Right lobe of liver (tissue), 6 donors: ENCODE data around the gene PPARA. TPM values are rescaled to one million over a fixed set of nuclear protein-coding genes. Genes with fewer than 3 reads are reported as not detected.

ENCODE experiments used
- ATAC-seq, 4 donors: fragments of 200-7000 bp; cut with Tn5 transposase; one replicate each; pipeline ENCODE4 v1.9.1; 2020; ENCODE audit warnings: mild to moderate bottlenecking in 4 of 4, moderate library complexity in 4 of 4
- DNase-seq, 3 donors: peaks; one replicate each; pipeline ENCODE4 v3.0.0-alpha.2; 2020
- H3K27ac ChIP-seq, 3 donors: fragments of 200-600 bp; one replicate each; pipeline ENCODE4 v1.8.0; 2022
- H3K27me3 ChIP-seq, 2 donors: fragments of 200-600 bp; one replicate each; pipeline ENCODE4 v1.8.0; 2022
- H3K36me3 ChIP-seq, 4 donors: fragments of 200-600 bp; sonication (generic) in 1 of 4; one replicate each; pipeline versions ENCODE4 v1.5.1 to v1.8.0; 2017 to 2022; ENCODE audit warnings: control low read depth in 1 of 4
- H3K4me1 ChIP-seq, 4 donors: fragments of 200-600 bp; sonication (generic) in 1 of 4; one replicate each; pipeline versions ENCODE4 v1.5.1 to v1.8.0; 2017 to 2022; ENCODE audit warnings: control low read depth in 1 of 4
- H3K4me3 ChIP-seq, 3 donors: fragments of 200-600 bp; one replicate each; pipeline ENCODE4 v1.8.0; 2022
- H3K9me3 ChIP-seq, 4 donors: fragments of 200-600 bp; sonication (generic) in 1 of 4; one replicate each; pipeline versions ENCODE4 v1.5.1 to v1.8.0; 2017 to 2022; ENCODE audit warnings: control low read depth in 1 of 4
- CTCF ChIP-seq, 4 donors: fragments of 200-600 bp in 3 of 4; fragments of 450-650 bp in 1 of 4; IDR thresholded peaks; one replicate each; pipeline versions ENCODE4 v1.5.1 to v1.8.0; 2016 to 2022; ENCODE audit warnings: antibody characterized with exemption in 4 of 4, mild to moderate bottlenecking in 2 of 4
- POLR2A ChIP-seq: fragments of 450-650 bp; IDR thresholded peaks from one replicate; pipeline ENCODE4 v1.6.1; 2017; ENCODE audit warnings: antibody characterized with exemption, mild to moderate bottlenecking
- WGBS: methylation state at CpG from one replicate; pipeline ENCODE4 v1.1.6; 2018; ENCODE audit warnings: low coverage, low lambda C conversion rate; ENCODE audit not compliant: insufficient coverage; ENCODE audit errors: missing lambda C conversion rate; 5-methylcytosine and 5-hydroxymethylcytosine counted together
- intact Hi-C, 2 donors: fragments of 100-400 bp; cut with DNase I; formaldehyde crosslinking; loops; one replicate each; pipeline versions ENCODE4 v1.11.2 to v1.14.1; 2022
- total RNA-seq, 6 experiments: library from RNA; depleted of rRNA in 2 of 6; stranded (reverse); fragments of >200 nt in 2 of 6; fragmentation: NEBNext Ultra II Directional in 3 of 6; extraction: Animal tissue kit (Norgen Biotek cat#: 25700) in 3 of 6; gene quantifications; one replicate each; pipeline versions ENCODE4 v1.1.0 to v1.2.4, GENCODE V29; 2016 to 2023
- donor health status: DM: no; HTN: yes; CAD: no.
- donor health status: DM: no; HTN: no; CAD: no.
- donor health status: DM: no; HTN: no; CAD: no.
- donor health status: DM: no; HTN: yes; CAD: no.
- donor health status: DM: no; HTN: yes; CAD: no.

Gene PPARA
- total RNA-seq, 6 experiments from 2014 or later, result 64.4 to 152 (median 95.1) TPM

GRCh38 chr22:46214616-46215015, 64.3 kb downstream of the PPARA start:
- no peak for DNase-seq
- 99% methylated on average over 11 of the region's 28 CpGs for WGBS
- ATAC-seq, result no peak

GRCh38 chr22:46219636-46220035, 69.3 kb downstream of the PPARA start:
- intact Hi-C loops, result no loop called here
- DNase-seq (peak in 1 of 3 donors; percentile 44), ATAC-seq (peak in 2 of 4 donors; percentile 7 to 12)
- Histone ChIP-seq H3K4me3 (no peak overlapping the region), H3K9me3 (no peaks in the 10 kb centered on the region), H3K27ac (no peak overlapping the region), H3K36me3 (peaks cover 0 to 85% (median 52%) of the 10 kb centered on the region in 4 donors), H3K4me1 (peaks cover 0 to 12% (median 0%) of the 10 kb centered on the region in 4 donors), H3K27me3 (no peaks in the 10 kb centered on the region)
- no peak for TF ChIP-seq POLR2A
- no peak for TF ChIP-seq CTCF (IDR thresholded peaks at IDR 0.05)
- WGBS, result 56% methylated on average over 10 of the region's 10 CpGs

More at GRCh38 chr22:46214616-46215015, 64.3 kb downstream of the PPARA start:
- TF ChIP-seq CTCF (IDR thresholded peaks at IDR 0.05) (no peak), POLR2A (no peak)
- no peaks in the 10 kb centered on the region for H3K9me3 ChIP-seq
- peaks cover 0 to 94% (median 50%) of the 10 kb centered on the region in 4 donors for H3K36me3 ChIP-seq
- intact Hi-C loops, result no loop called here
- H3K4me1 ChIP-seq, result no peaks in the 10 kb centered on the region
- no peak overlapping the region for H3K4me3 ChIP-seq
- H3K27ac ChIP-seq, result no peak overlapping the region
- H3K27me3 ChIP-seq, result no peaks in the 10 kb centered on the region

DNA sequence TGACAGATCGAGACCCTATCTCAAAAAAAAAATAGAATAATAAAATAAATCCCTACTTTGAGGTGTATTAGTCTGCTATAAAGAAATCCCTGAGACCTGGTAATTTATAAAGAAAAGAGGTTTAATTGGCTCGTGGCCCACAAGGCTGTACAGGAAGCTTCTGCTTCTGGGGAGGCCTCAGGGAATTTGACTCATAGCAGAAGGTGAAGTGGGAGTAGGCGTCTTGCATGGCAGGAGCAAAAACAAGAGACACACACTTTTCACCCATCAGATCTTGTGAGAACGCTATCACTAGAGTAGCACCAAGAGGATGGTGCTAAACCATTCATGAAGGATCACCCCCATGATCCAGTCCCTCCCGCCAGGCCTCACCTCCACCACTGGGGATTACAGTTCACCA, 70.6 kb downstream of the PPARA start:
- Histone ChIP-seq H3K36me3 (peaks cover 0 to 75% (median 46%) of the 10 kb centered on the region in 4 donors), H3K27ac (no peak overlapping the region), H3K4me3 (no peak overlapping the region), H3K27me3 (no peaks in the 10 kb centered on the region), H3K9me3 (no peaks in the 10 kb centered on the region), H3K4me1 (peaks cover 0 to 12% (median 0%) of the 10 kb centered on the region in 4 donors)
- intact Hi-C loops, result no loop called here
- TF ChIP-seq POLR2A (no peak), CTCF (IDR thresholded peaks at IDR 0.05) (no peak)
- ATAC-seq (no peak), DNase-seq (no peak)
- WGBS, result 94% methylated on average over 4 of the region's 5 CpGs

- Histone ChIP-seq H3K9me3 (no peaks in the 10 kb centered on the region), H3K4me1 (peaks cover 0 to 20% (median under 1%) of the 10 kb centered on the region in 4 donors), H3K36me3 (peaks cover 0 to 54% (median 28%) of the 10 kb centered on the region in 4 donors), H3K27me3 (no peaks in the 10 kb centered on the region), H3K27ac (peak overlapping the region in 1 of 3 donors; percentile 65), H3K4me3 (no peak overlapping the region)
- ATAC-seq, result peak; percentile 51 to 88 (median 79)
- peak; percentile 67 to 83 (median 67) for DNase-seq
- 47% methylated on average over 16 of the region's 23 CpGs for WGBS
- TF ChIP-seq CTCF (IDR thresholded peaks at IDR 0.05) (no peak), POLR2A (no peak)
- intact Hi-C loops, result no loop called here
Observed at GRCh38 chr22:46224044-46224897, 73.9 kb downstream of the PPARA start.
